Activated T-helper 1 cell treated with anti-CD3 and anti-CD28 coated beads, Interleukin-2, amount 50 U/mL, for 16 hours (primary cell): ENCODE data around the gene ZEB2.

Experiments
- DNase-seq, 2 donors: peaks; one replicate each; pipeline ENCODE4 v3.0.0-alpha.2; 2020; ENCODE audit warnings: low read depth in 1 of 2, low spot score in 1 of 2

ZEB2 gene

GRCh38 chr2:144472046-144472412 lies 47.9 kb downstream of the ZEB2 start:
- DNase-seq = no peak

GRCh38 chr2:144471305-144472045 lies 48.4 kb downstream of the ZEB2 start:
- DNase-seq = no peak

- DNase-seq = no peak
Observed at GRCh38 chr2:144470816-144471215, 49.1 kb downstream of the ZEB2 start.

- no peak for DNase-seq
Observed at GRCh38 chr2:144470334-144470733, 49.6 kb downstream of the ZEB2 start.

- no peak for DNase-seq
Observed at GRCh38 chr2:144469798-144470197, 50.1 kb downstream of the ZEB2 start.

- no peak for DNase-seq
Observed at GRCh38 chr2:144468823-144469595, 50.9 kb downstream of the ZEB2 start.

- DNase-seq = no peak
Observed at GRCh38 chr2:144467502-144468137, 52.3 kb downstream of the ZEB2 start.

- DNase-seq = no peak
Observed at GRCh38 chr2:144466637-144467036, 53.3 kb downstream of the ZEB2 start.

- no peak for DNase-seq
Observed at GRCh38 chr2:144465749-144466148, 54.2 kb downstream of the ZEB2 start.

- DNase-seq = no peak
Observed at GRCh38 chr2:144464730-144465129, 55.2 kb downstream of the ZEB2 start.

- DNase-seq = no peak
Observed at GRCh38 chr2:144463266-144463665, 56.7 kb downstream of the ZEB2 start.

GRCh38 chr2:144462266-144462665 lies 57.7 kb downstream of the ZEB2 start:
- no peak for DNase-seq

- no peak for DNase-seq
Observed at GRCh38 chr2:144461308-144461766, 58.6 kb downstream of the ZEB2 start.

- DNase-seq = no peak
Observed at GRCh38 chr2:144460727-144461307, 59.1 kb downstream of the ZEB2 start.

GRCh38 chr2:144459937-144460336 lies 60.0 kb downstream of the ZEB2 start:
- DNase-seq = no peak

- no peak for DNase-seq
Observed at GRCh38 chr2:144459286-144459685, 60.6 kb downstream of the ZEB2 start.

- no peak for DNase-seq
Observed at GRCh38 chr2:144458541-144458940, 61.4 kb downstream of the ZEB2 start.

- DNase-seq = no peak
Observed at GRCh38 chr2:144456680-144457079, 63.2 kb downstream of the ZEB2 start.

- DNase-seq = no peak
Observed at GRCh38 chr2:144455987-144456386, 63.9 kb downstream of the ZEB2 start.

GRCh38 chr2:144454466-144455287 lies 65.2 kb downstream of the ZEB2 start:
- DNase-seq = no peak
